Heart left ventricle (tissue), 13 donors: ENCODE measurements around the gene ADGRG1.

Experiments
- POLR2A ChIP-seq, 2 donors: fragments of 450-650 bp; IDR thresholded peaks; one replicate each; pipeline ENCODE4 v1.6.1; 2017; ENCODE audit warnings: antibody characterized with exemption in 2 of 2, mild to moderate bottlenecking in 2 of 2, moderate library complexity in 2 of 2
- TF ChIP-seq, protein P1 (sequence below), 12 donors: fragments of 200-600 bp; sonication (generic) in 4 of 12; IDR thresholded peaks; one replicate each; pipeline versions ENCODE4 v1.5.0 to v1.8.0; 2018 to 2022; ENCODE audit warnings: antibody characterized with exemption in 12 of 12, mild to moderate bottlenecking in 5 of 12
- donor health status: ischemic (EF 13 %, LVEDD 7.1; RV severe dilation, severe dysfunction).
- donor health status: DM: no; HTN: yes; CAD: no.
- donor health status: DM: no; HTN: no; CAD: no.
- donor health status: ischemic (EF 25% LVEDD 6.9; RV normal size, moderate dysfunction).
- donor health status: ischemic (EF 25% LVEDD 5.7; RV mildly dilated, moderate dysfunction).
- donor health status: ischemic (EF 35%, LVEDD 5.7; RV mildly dilated, moderate dysfunction).
- donor health status: nonischemic (EF 11% LVEDD 7.7; RV severe dilation, severe dysfunction).
- donor health status: DM: yes; HTN: yes; CAD: no.
- donor health status: PGD.
- donor health status: ischemic (EF 29% LVEDD 5.4; RV normal size, mild dysfunction).
- donor health status: nonischemic (EF 23%, LVEDD 6.1; RV moderate dilation, normal function).

DNA sequence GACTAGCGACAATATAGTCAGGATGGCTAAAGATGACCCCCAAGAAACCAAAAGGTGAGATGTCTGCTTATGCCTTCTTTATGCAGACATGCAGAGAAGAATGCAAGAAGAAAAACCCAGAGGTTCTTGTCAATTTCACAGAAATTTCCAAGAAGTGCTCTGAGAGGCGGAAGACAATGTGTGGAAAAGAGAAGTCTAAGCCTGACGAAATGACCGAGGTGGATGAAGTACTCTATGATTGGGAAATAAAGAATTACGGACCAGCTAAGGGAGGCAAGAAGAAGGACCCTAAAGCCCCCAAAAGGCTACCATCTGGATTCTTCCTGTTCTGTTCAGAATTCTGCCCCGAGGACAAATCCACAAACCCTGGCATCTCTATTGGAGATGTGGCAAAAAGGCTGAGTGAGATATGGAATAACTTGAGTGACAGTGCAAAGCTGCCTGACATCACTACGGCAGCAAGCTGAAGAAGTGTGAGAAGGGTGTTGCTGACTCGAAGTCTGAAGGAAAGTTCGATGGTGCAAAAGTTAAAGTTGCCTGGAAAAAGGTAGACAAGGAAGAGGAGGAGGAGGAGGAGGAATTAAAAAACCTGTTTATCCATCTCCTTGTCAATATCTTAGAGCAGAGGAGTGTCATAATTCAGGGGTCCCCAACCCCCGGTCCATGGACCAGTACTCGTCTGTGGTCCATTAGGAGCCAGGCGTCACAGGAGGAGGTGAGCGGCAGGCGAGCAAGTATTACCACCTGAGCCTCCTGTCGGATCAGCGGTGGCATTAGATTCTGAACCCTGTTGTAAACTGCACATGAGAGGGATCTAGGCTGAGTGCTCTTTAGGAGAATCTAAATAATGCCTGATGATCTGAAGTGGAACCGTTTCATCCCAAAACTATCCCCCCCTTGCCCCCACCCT lies 25.1 kb upstream of the ADGRG1 start:
- TF ChIP-seq, protein P1, sequence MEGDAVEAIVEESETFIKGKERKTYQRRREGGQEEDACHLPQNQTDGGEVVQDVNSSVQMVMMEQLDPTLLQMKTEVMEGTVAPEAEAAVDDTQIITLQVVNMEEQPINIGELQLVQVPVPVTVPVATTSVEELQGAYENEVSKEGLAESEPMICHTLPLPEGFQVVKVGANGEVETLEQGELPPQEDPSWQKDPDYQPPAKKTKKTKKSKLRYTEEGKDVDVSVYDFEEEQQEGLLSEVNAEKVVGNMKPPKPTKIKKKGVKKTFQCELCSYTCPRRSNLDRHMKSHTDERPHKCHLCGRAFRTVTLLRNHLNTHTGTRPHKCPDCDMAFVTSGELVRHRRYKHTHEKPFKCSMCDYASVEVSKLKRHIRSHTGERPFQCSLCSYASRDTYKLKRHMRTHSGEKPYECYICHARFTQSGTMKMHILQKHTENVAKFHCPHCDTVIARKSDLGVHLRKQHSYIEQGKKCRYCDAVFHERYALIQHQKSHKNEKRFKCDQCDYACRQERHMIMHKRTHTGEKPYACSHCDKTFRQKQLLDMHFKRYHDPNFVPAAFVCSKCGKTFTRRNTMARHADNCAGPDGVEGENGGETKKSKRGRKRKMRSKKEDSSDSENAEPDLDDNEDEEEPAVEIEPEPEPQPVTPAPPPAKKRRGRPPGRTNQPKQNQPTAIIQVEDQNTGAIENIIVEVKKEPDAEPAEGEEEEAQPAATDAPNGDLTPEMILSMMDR (IDR thresholded peaks at IDR 0.05), result no peak
- no peak for TF ChIP-seq POLR2A (IDR thresholded peaks at IDR 0.05)
